H1 (cell line): ENCODE measurements around the gene ZNF646. TPM values are rescaled to one million over a fixed set of nuclear protein-coding genes. Genes with fewer than 3 reads are reported as not detected.

Experiments
- GTF2F1 ChIP-seq: IDR thresholded peaks from 2 replicates; pipeline ENCODE4 v1.6.1; 2012; ENCODE audit warnings: low read depth, low read length, improper control_type of control experiment, borderline replicate concordance
- JUN ChIP-seq: IDR thresholded peaks from 2 replicates; pipeline ENCODE4 v1.6.1; 2011; ENCODE audit warnings: low read depth, mild to moderate bottlenecking, improper control_type of control experiment, low read length
- POLR2A ChIP-seq, 2 experiments: IDR thresholded peaks; 1 replicate in 1 of 2; 2 replicates in 1 of 2; pipeline ENCODE4 v1.6.1; 2011; ENCODE audit warnings: low read depth in 2 of 2, low read length in 2 of 2, mild to moderate bottlenecking in 2 of 2; ENCODE audit errors: control extremely low read depth in 1 of 2
- polyA plus RNA-seq, 7 experiments: library from polyadenylated mRNA; depleted of rRNA in 3 of 7; stranded (reverse) in 5 of 7; unstranded in 2 of 7; fragments of >200 nt in 5 of 7; fragments of 200-250 nt in 2 of 7; gene quantifications; 1 replicate in 5 of 7; 2 replicates in 1 of 7; 4 replicates in 1 of 7; pipeline versions ENCODE4 v1.2.1 to v1.2.3, GENCODE V29; 2011 to 2013; ENCODE audit warnings: missing spikeins in 2 of 7, mixed read lengths in 2 of 7
- total RNA-seq: library from RNA; stranded (reverse); fragmentation: NEBNext Ultra II Directional; extraction: Animal tissue kit (Norgen Biotek cat#: 25700); gene quantifications from 2 replicates; pipeline ENCODE4 v1.2.1, GENCODE V29; 2021

Gene ZNF646
- total and polyA plus RNA-seq, 2 of the 8 experiments (the other 6 are each of a cell fraction or from before 2014, with no cell fraction given): 6.5 to 25.0 TPM

DNA sequence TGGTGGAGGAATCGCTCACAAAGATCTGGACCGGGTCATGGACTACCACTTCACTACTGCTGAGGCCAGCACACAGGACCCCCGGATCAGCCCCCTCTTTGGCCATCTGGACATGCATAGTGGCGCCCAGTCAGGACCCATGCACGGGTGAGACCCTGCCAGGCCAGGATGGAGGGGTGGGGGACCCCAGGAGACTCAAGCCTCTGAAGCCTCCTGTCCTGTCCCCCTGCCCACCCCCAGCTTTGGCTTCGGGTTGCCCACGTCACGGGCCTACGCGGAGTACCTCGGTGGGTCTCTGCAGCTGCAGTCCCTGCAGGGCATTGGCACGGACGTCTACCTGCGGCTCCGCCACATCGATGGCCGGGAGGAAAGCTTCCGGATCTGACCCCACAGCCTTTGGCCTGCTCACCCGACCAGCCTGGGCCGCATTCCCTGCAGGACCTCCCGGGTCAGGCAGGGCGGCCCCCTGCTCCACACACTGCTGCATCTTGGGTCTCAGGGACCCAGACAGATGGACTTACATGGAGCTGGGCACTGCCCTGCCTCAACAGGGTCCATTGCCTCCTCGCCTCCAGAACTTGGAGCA, 37.8 kb downstream of the ZNF646 start (continued):
- TF ChIP-seq GTF2F1 (no peak), JUN (no peak), POLR2A (IDR thresholded peaks at IDR 0.05; ENCODE audit: control extremely low read depth in 1 of 2, low read depth in 2 of 2, low read length in 2 of 2) (no peak)
